H9 (cell line): Measurements from ENCODE around the gene INPP5A. TPM values are rescaled to one million over a fixed set of nuclear protein-coding genes. Genes with fewer than 3 reads are reported as not detected.

ENCODE experiments used
- DNase-seq: peaks from one replicate; pipeline ENCODE4 v3.0.0-alpha.2; 2017
- H2AFZ ChIP-seq: one replicate; pipeline ENCODE4 v1.6.1; 2013; ENCODE audit warnings: mild to moderate bottlenecking, low read length, control low read depth, moderate library complexity
- H2AK5ac ChIP-seq: 2 replicates; pipeline ENCODE4 v1.6.1; 2013; ENCODE audit warnings: low read length, control low read depth, mixed read lengths; ENCODE audit not compliant: insufficient read length
- H2BK120ac ChIP-seq: one replicate; pipeline ENCODE4 v1.6.1; 2013; ENCODE audit warnings: low read depth, mild to moderate bottlenecking, low read length, control low read depth, inconsistent platforms; ENCODE audit not compliant: poor library complexity, severe bottlenecking
- H2BK12ac ChIP-seq: 2 replicates; pipeline ENCODE4 v1.6.1; 2013; ENCODE audit warnings: low read length, control low read depth, mixed read lengths, low read depth; ENCODE audit not compliant: insufficient read length
- H2BK15ac ChIP-seq: 2 replicates; pipeline ENCODE4 v1.6.1; 2013; ENCODE audit warnings: low read depth, low read length, control low read depth
- H2BK20ac ChIP-seq: one replicate; pipeline ENCODE4 v1.6.1; 2013; ENCODE audit warnings: low read depth, mild to moderate bottlenecking, low read length, control low read depth, inconsistent platforms; ENCODE audit not compliant: poor library complexity, severe bottlenecking
- H2BK5ac ChIP-seq: 2 replicates; pipeline ENCODE4 v1.6.1; 2013; ENCODE audit warnings: low read length, control low read depth, mixed read lengths; ENCODE audit not compliant: insufficient read length
- H3K14ac ChIP-seq: 2 replicates; pipeline ENCODE4 v1.6.1; 2013; ENCODE audit warnings: low read length, control low read depth; ENCODE audit not compliant: insufficient read depth
- H3K18ac ChIP-seq: 2 replicates; pipeline ENCODE4 v1.6.1; 2013; ENCODE audit warnings: low read depth, mild to moderate bottlenecking, mixed read lengths, low read length, control low read depth; ENCODE audit not compliant: insufficient read length
- H3K23ac ChIP-seq: 2 replicates; pipeline ENCODE4 v1.6.1; 2013; ENCODE audit warnings: low read length, control low read depth, mixed read lengths, low read depth; ENCODE audit not compliant: insufficient read length
- H3K23me2 ChIP-seq: 2 replicates; pipeline ENCODE4 v1.6.1; 2013; ENCODE audit warnings: low read depth, mild to moderate bottlenecking, mixed read lengths, low read length, control low read depth; ENCODE audit not compliant: insufficient read length, poor library complexity, severe bottlenecking
- H3K27ac ChIP-seq: 2 replicates; pipeline ENCODE4 v1.5.1; 2013; ENCODE audit warnings: low read length, control low read depth, mixed read lengths, low read depth; ENCODE audit not compliant: insufficient read length
- H3K27me3 ChIP-seq: 2 replicates; pipeline ENCODE4 v1.6.1; 2013; ENCODE audit warnings: low read length, control low read depth, inconsistent platforms; ENCODE audit not compliant: insufficient read depth
- H3K4ac ChIP-seq: 2 replicates; pipeline ENCODE4 v1.6.1; 2013; ENCODE audit warnings: low read depth, mild to moderate bottlenecking, control low read depth, inconsistent platforms, low read length, moderate library complexity
- H3K4me1 ChIP-seq: 2 replicates; pipeline ENCODE4 v1.6.1; 2013; ENCODE audit warnings: low read length, control low read depth, inconsistent platforms; ENCODE audit not compliant: insufficient read depth
- H3K4me2 ChIP-seq: 2 replicates; pipeline ENCODE4 v1.6.1; 2013; ENCODE audit warnings: low read length, control low read depth, mixed read lengths; ENCODE audit not compliant: insufficient read length, insufficient read depth
- H3K56ac ChIP-seq: 2 replicates; pipeline ENCODE4 v1.6.1; 2013; ENCODE audit warnings: low read depth, mild to moderate bottlenecking, mixed read lengths, low read length, control low read depth; ENCODE audit not compliant: insufficient read length
- H3K79me1 ChIP-seq: 2 replicates; pipeline ENCODE4 v1.6.1; 2013; ENCODE audit warnings: low read depth, mild to moderate bottlenecking, moderate library complexity, low read length, control low read depth, inconsistent platforms; ENCODE audit not compliant: insufficient read depth, poor library complexity, severe bottlenecking
- H3K79me2 ChIP-seq: 2 replicates; pipeline ENCODE4 v1.6.1; 2013; ENCODE audit warnings: low read length, control low read depth, inconsistent platforms; ENCODE audit not compliant: insufficient read depth
- H3K9ac ChIP-seq: 2 replicates; pipeline ENCODE4 v1.6.1; 2013; ENCODE audit warnings: low read length, control low read depth, mixed read lengths; ENCODE audit not compliant: insufficient read length; ENCODE audit errors: extremely low read depth
- H3K9me3 ChIP-seq: one replicate; pipeline ENCODE4 v1.6.1; 2013; ENCODE audit warnings: low read depth, low read length, inconsistent platforms; ENCODE audit not compliant: control insufficient read depth
- H3T11ph ChIP-seq: one replicate; pipeline ENCODE4 v1.6.1; 2013; ENCODE audit warnings: mild to moderate bottlenecking, low read length, control low read depth, inconsistent platforms
- H4K20me1 ChIP-seq: one replicate; pipeline ENCODE4 v1.6.1; 2013; ENCODE audit not compliant: control insufficient read depth, insufficient read length, insufficient read depth
- H4K5ac ChIP-seq: 2 replicates; pipeline ENCODE4 v1.6.1; 2013; ENCODE audit warnings: low read depth, mild to moderate bottlenecking, mixed read lengths, low read length, control low read depth; ENCODE audit not compliant: insufficient read length
- H4K8ac ChIP-seq: replicated peaks from 2 replicates; pipeline ENCODE4 v1.6.1; 2013; ENCODE audit warnings: low read length, control low read depth, mixed read lengths, low read depth; ENCODE audit not compliant: insufficient read length
- H4K91ac ChIP-seq: 2 replicates; pipeline ENCODE4 v1.6.1; 2013; ENCODE audit warnings: low read depth, mild to moderate bottlenecking, moderate library complexity, mixed read lengths, low read length, control low read depth; ENCODE audit not compliant: insufficient read length
- H3K27ac Mint-ChIP-seq, 3 experiments: 2 replicates in 2 of 3; 3 replicates in 1 of 3; pipeline ENCODE4 v1.8.0; 2020 to 2021; ENCODE audit warnings: mixed read lengths in 3 of 3, mild to moderate bottlenecking in 1 of 3, moderate library complexity in 1 of 3
- H3K27me3 Mint-ChIP-seq: 2 replicates; pipeline ENCODE4 v1.8.0; 2021; ENCODE audit warnings: low read depth, mild to moderate bottlenecking, moderate library complexity, mixed read lengths
- H3K36me3 Mint-ChIP-seq, 3 experiments: 2 replicates in 2 of 3; 3 replicates in 1 of 3; pipeline ENCODE4 v1.8.0; 2020 to 2021; ENCODE audit warnings: low read depth in 3 of 3, mixed read lengths in 3 of 3; ENCODE audit not compliant: insufficient read depth in 1 of 3
- H3K4me1 Mint-ChIP-seq, 2 experiments: 2 replicates each; pipeline ENCODE4 v1.8.0; 2020; ENCODE audit warnings: mixed read lengths in 2 of 2
- H3K4me3 Mint-ChIP-seq, 2 experiments: 2 replicates in 1 of 2; 3 replicates in 1 of 2; pipeline ENCODE4 v1.8.0; 2020 to 2021; ENCODE audit warnings: mild to moderate bottlenecking in 2 of 2, mixed read lengths in 2 of 2, moderate library complexity in 1 of 2
- H3K9me3 Mint-ChIP-seq, 2 experiments: 2 replicates in 1 of 2; 3 replicates in 1 of 2; pipeline ENCODE4 v1.8.0; 2020; ENCODE audit warnings: mild to moderate bottlenecking in 2 of 2, mixed read lengths in 2 of 2, moderate library complexity in 1 of 2
- WGBS: extraction: QIAGEN DNeasy Blood & Tissue Kit; methylation state at CpG from one replicate; pipeline ENCODE4 v1.1.7; 2013; ENCODE audit warnings: missing lambda C conversion rate, low lambda C conversion rate, mixed read lengths; ENCODE audit not compliant: insufficient read length; ENCODE audit errors: extremely low coverage; 5-methylcytosine and 5-hydroxymethylcytosine counted together
- total RNA-seq: library from RNA; stranded (reverse); gene quantifications from 2 replicates; pipeline ENCODE4 v1.2.1, GENCODE V29; 2021
- TF ChIP-seq, protein P1 (sequence below): fragments of 200-600 bp; sonication (generic); conservative IDR thresholded peaks from 3 replicates; pipeline ENCODE4 v1.8.0; 2021; ENCODE audit warnings: antibody characterized with exemption, mild to moderate bottlenecking

The INPP5A gene
- total RNA-seq, 1 experiment from 2014 or later = 17.7 TPM

DNA sequence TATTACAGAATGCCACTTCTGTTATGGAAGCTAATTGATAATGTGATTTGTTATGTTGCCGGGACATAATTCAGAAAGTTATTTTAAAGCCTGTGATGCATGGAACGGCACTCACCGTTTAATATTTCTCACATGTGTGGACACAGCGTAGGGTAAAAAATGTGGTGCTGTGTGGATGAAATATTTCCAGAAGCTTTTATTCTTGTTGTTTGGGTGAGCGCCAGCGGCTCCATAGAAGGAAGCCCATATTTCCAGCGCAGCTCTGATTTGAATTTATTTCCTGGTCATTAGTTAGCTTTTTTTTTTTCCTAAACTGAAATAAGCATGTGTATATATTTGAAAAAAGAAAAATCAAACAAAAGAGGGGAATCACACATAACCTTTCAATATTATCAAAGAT lies 268.5 kb downstream of the INPP5A start:
- Histone ChIP-seq H3K4me1 (no peaks in the 10 kb centered on the region), H4K5ac (no peak overlapping the region), H3K23ac (no peak overlapping the region), H3K4ac (no peak overlapping the region), H2AFZ (no peak overlapping the region), H3K27me3 (no peaks in the 10 kb centered on the region), H2BK5ac (no peak overlapping the region), H3K56ac (no peak overlapping the region), H3K79me2 (no peaks in the 10 kb centered on the region), H3T11ph (no peak overlapping the region), H4K20me1 (no peaks in the 10 kb centered on the region), H3K9me3 (no peaks in the 10 kb centered on the region), H3K9ac (no peak overlapping the region), H3K79me1 (no peaks in the 10 kb centered on the region), H2AK5ac (no peak overlapping the region), H3K14ac (no peak overlapping the region), H2BK12ac (no peak overlapping the region), H2BK20ac (no peak overlapping the region), H2BK120ac (no peak overlapping the region), H4K91ac (no peak overlapping the region), H2BK15ac (no peak overlapping the region), H3K27ac (no peak overlapping the region), H3K18ac (no peak overlapping the region), H3K23me2 (no peaks in the 10 kb centered on the region), H3K4me2 (no peak overlapping the region), H4K8ac (no peak overlapping the region)
- no peak for DNase-seq
- TF ChIP-seq, protein P1, sequence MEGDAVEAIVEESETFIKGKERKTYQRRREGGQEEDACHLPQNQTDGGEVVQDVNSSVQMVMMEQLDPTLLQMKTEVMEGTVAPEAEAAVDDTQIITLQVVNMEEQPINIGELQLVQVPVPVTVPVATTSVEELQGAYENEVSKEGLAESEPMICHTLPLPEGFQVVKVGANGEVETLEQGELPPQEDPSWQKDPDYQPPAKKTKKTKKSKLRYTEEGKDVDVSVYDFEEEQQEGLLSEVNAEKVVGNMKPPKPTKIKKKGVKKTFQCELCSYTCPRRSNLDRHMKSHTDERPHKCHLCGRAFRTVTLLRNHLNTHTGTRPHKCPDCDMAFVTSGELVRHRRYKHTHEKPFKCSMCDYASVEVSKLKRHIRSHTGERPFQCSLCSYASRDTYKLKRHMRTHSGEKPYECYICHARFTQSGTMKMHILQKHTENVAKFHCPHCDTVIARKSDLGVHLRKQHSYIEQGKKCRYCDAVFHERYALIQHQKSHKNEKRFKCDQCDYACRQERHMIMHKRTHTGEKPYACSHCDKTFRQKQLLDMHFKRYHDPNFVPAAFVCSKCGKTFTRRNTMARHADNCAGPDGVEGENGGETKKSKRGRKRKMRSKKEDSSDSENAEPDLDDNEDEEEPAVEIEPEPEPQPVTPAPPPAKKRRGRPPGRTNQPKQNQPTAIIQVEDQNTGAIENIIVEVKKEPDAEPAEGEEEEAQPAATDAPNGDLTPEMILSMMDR = no peak
- no CpG with 5 or more reads among the region's 7 CpGs for WGBS
- H3K27me3 Mint-ChIP-seq = no peaks in the 10 kb centered on the region; the same call in none of the 2 replicates
- H3K9me3 Mint-ChIP-seq = peaks cover 0 to 6% of the 10 kb centered on the region in 2 experiments; a peak in 3 of 5 replicates
- H3K27ac Mint-ChIP-seq = no peak overlapping the region
- H3K36me3 Mint-ChIP-seq = no peaks in the 10 kb centered on the region; a peak in 2 of 7 replicates
- no peak overlapping the region for H3K4me3 Mint-ChIP-seq
- peaks cover 0 to 14% of the 10 kb centered on the region in 2 experiments; a peak in 2 of 4 replicates for H3K4me1 Mint-ChIP-seq
